Left ventricle myocardium inferior (tissue), 1 donor: ENCODE results near the gene NT5C. TPM values are rescaled to one million over a fixed set of nuclear protein-coding genes. Genes with fewer than 3 reads are reported as not detected.

Experiments
- DNase-seq: peaks from one replicate; pipeline ENCODE4 v3.0.0-alpha.2; 2020
- H3K27ac ChIP-seq: fragments of 200-600 bp; replicated peaks from 2 replicates; pipeline ENCODE4 v1.8.0; 2021
- H3K27me3 ChIP-seq: fragments of 200-600 bp; 2 replicates; pipeline ENCODE4 v1.8.0; 2021; ENCODE audit warnings: low read depth
- H3K36me3 ChIP-seq: fragments of 200-600 bp; 2 replicates; pipeline ENCODE4 v1.8.0; 2021
- H3K4me1 ChIP-seq: fragments of 200-600 bp; 2 replicates; pipeline ENCODE4 v1.8.0; 2021
- H3K4me3 ChIP-seq: fragments of 200-600 bp; 2 replicates; pipeline ENCODE4 v1.8.0; 2021; ENCODE audit warnings: mild to moderate bottlenecking, moderate library complexity
- H3K9me3 ChIP-seq: fragments of 200-600 bp; replicated peaks from 2 replicates; pipeline ENCODE4 v1.8.0; 2021
- CTCF ChIP-seq: fragments of 200-600 bp; IDR thresholded peaks from 2 replicates; pipeline ENCODE4 v1.8.0; 2021; ENCODE audit warnings: antibody characterized with exemption, mild to moderate bottlenecking, borderline replicate concordance
- intact Hi-C: fragments of 100-400 bp; cut with micrococcal nuclease; formaldehyde crosslinking; loops from one replicate; pipeline ENCODE4 v1.11.0; 2022
- total RNA-seq: library from RNA; stranded (reverse); fragmentation: NEBNext Ultra II Directional; extraction: Animal tissue kit (Norgen Biotek cat#: 25700); gene quantifications from one replicate; pipeline ENCODE4 v1.2.1, GENCODE V29; 2021
- donor health status: DM: no; HTN: yes; CAD: no; lungs with severe emphysema.

NT5C gene
- total RNA-seq, 1 donor from 2014 or later: 25.9 TPM

DNA sequence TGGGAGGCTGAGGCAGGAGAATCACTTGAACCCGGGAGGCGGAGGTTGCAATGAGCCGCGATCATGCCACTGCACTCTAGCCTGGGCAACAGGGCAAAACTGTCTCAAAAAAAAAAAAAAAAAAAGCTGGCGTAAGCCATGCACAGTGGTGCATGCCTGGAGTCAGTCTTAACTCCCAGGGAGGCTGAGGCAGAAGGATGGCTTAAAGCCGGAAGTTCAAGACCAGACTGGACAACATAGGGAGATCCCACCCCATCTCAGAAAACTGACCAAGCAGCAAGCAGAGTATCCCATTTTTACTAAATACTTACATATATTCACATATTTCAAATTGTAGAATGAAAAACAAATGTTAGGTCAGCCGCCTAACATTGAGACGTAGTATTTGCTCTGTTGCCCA lies 4.6 kb downstream of the NT5C start:
- peaks cover 9% of the 10 kb centered on the region for H3K36me3 ChIP-seq
- H3K27ac ChIP-seq: no peak overlapping the region
- H3K4me3 ChIP-seq: no peak overlapping the region
- no peak for TF ChIP-seq CTCF
- H3K4me1 ChIP-seq: peaks cover 38% of the 10 kb centered on the region
- intact Hi-C loops: no loop called here
- H3K27me3 ChIP-seq: no peaks in the 10 kb centered on the region
- DNase-seq: no peak
- no peaks in the 10 kb centered on the region for H3K9me3 ChIP-seq

- H3K4me1 ChIP-seq: peaks cover 30% of the 10 kb centered on the region
- no peak for DNase-seq
- no peak for TF ChIP-seq CTCF
- intact Hi-C loops: no loop called here
- H3K36me3 ChIP-seq: peaks cover 9% of the 10 kb centered on the region
- no peaks in the 10 kb centered on the region for H3K27me3 ChIP-seq
- H3K9me3 ChIP-seq: no peaks in the 10 kb centered on the region
- H3K4me3 ChIP-seq: no peak overlapping the region
- H3K27ac ChIP-seq: no peak overlapping the region
These were observed 5.6 kb downstream of the NT5C start for GRCh38 chr17:75125984-75126383.

DNA sequence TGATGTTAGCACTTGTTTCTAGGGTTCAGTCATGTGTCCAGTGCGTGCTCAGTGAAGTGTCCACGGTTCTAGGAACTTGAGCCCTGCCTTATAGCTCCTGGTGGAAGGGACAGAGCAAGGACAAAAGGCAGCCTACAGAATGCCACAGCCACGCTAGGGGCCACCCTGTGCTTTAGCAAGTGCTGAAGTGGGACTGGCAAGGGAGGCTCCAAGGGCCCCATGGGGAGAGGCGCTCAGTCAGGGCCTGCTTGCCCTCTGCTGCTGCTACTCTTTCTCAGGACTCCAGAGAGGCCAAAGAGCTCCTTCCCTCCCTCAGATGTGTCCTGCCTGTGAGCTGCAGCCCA lies 6.8 kb downstream of the NT5C start:
- H3K27me3 ChIP-seq: no peaks in the 10 kb centered on the region
- intact Hi-C loops: no loop called here
- H3K4me1 ChIP-seq: peaks cover 20% of the 10 kb centered on the region
- no peak for TF ChIP-seq CTCF
- peaks cover 8% of the 10 kb centered on the region for H3K36me3 ChIP-seq
- H3K27ac ChIP-seq: peak overlapping the region; percentile 74
- no peak for DNase-seq
- no peak overlapping the region for H3K4me3 ChIP-seq
- no peaks in the 10 kb centered on the region for H3K9me3 ChIP-seq

DNA sequence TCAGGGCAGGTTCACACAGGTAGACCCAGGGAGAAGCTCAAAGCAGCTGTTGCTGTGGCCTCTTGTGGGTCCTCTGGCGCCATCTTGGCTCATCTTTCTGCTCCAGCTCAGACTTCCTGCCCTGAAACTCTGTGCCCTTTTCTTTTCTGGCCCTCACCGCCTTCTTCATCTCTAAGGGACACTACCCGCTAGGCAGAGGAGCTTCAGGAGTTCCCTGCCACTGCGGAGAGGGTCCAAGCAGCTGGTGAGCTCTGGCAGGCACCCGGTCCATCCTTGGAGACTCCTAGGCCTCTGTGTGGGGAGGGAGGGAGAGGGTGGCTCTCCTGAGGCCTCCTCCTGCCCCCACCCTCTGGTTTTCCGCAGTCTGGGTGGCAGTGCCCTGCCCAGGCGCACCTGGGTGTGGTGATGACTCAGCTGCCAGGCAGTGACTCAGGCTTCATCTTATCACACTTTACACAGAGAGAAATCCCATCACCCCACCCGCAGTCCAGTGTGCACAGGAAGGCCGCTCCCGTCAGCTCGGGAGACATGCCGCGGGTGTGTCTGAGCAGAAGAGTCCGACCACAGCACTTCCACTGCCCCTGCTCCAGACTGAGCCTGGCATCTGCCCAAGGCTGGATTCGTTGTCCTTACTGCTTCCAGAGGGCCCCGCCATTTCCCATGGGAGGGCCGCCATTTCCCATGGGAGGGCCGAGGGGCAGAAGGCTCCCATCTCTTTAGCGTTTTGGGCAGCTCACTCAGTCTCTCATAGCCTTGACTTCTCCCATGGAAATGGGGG lies 7.3 kb downstream of the NT5C start:
- TF ChIP-seq CTCF: no peak
- H3K27ac ChIP-seq: peak overlapping the region; percentile 74

DNA sequence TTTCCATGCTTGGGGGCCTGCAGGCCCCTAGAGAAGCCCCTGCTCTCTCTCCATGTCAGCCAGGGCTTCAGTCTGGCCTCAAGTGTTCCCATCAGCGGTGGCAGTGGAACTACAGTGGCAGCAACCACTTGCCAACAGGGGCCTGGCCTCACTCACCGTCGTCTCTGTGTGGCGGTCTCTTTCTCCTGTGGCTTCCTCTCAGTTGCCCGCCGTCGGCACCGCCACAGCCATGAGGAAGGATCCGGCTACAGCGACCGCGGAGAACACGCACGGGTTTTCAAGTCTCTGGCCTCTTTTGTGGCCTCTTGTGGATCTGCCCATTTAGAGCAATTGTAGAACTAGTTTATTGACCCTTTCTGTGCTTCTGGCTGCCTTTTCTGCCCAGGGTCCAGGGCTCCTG lies 13.2 kb downstream of the NT5C start:
- no peaks in the 10 kb centered on the region for H3K9me3 ChIP-seq
- intact Hi-C loops: no loop called here
- H3K4me1 ChIP-seq: peaks cover 31% of the 10 kb centered on the region
- no peak for DNase-seq
- no peaks in the 10 kb centered on the region for H3K27me3 ChIP-seq
- no peak overlapping the region for H3K4me3 ChIP-seq
- peaks cover 12% of the 10 kb centered on the region for H3K36me3 ChIP-seq
- H3K27ac ChIP-seq: no peak overlapping the region
- TF ChIP-seq CTCF: no peak

More for the DNA sequence above, 7.3 kb downstream of the NT5C start:
- no peaks in the 10 kb centered on the region for H3K27me3 ChIP-seq
- peaks cover 20% of the 10 kb centered on the region for H3K4me1 ChIP-seq
- peak; percentile 52 for DNase-seq
- intact Hi-C loops: no loop called here
- H3K9me3 ChIP-seq: no peaks in the 10 kb centered on the region
- H3K36me3 ChIP-seq: peaks cover 5% of the 10 kb centered on the region
- H3K4me3 ChIP-seq: peak overlapping the region; percentile 7
